Measurements from ENCODE around the gene SLX1A. TPM values are rescaled to one million over a fixed set of nuclear protein-coding genes. Genes with fewer than 3 reads are reported as not detected.
A peak's percentile ranks its signal among the peaks of the same experiment; 100 is the strongest.

Gene SLX1A
- total RNA-seq, 1 donor from 2014 or later, result 28.7 TPM

DNA sequence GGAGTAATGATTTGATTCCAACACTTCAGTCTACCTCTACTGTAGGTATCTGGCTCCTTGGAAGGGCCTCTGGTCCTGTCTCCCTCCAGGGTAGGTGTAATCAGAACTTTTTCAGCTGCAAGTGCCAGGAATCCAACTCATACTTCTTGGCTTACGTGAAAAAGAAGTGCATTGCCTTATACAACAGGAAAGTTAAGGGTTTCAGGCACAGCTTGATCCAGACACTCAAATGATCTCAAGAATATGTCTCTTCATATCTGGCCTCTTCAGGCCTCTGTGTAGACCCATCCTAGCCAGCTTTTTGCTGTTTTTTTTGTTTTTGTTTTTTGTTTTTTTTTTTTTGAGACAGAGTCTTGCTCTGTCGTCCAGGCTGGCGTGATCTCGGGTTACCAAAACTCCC lies 14.5 kb upstream of the SLX1A start:
- Mint-ChIP-seq H3K4me3 (ENCODE audit: low read depth) (no peak overlapping the region), H3K36me3 (ENCODE audit: insufficient read depth) (no peaks in the 10 kb centered on the region), H3K27me3 (peaks cover 12% of the 10 kb centered on the region), H3K4me1 (ENCODE audit: low read depth) (no peaks in the 10 kb centered on the region), H3K9me3 (ENCODE audit: low read depth) (no peaks in the 10 kb centered on the region), H3K27ac (no peak overlapping the region)
- TF ChIP-seq CTCF (IDR thresholded peaks at IDR 0.05; ENCODE audit: unreplicated experiment), result no peak
- DNase-seq (ENCODE audit: low spot score, unreplicated experiment), result no peak

GRCh38 chr16:30179931-30180330 lies 13.7 kb upstream of the SLX1A start:
- no peak for TF ChIP-seq CTCF (IDR thresholded peaks at IDR 0.05; ENCODE audit: unreplicated experiment)
- Mint-ChIP-seq H3K4me3 (ENCODE audit: low read depth) (no peak overlapping the region), H3K27ac (no peak overlapping the region)

GRCh38 chr16:30180741-30181140 lies 12.9 kb upstream of the SLX1A start:
- no peak overlapping the region for H3K4me3 Mint-ChIP-seq (ENCODE audit: low read depth)
- no peak for DNase-seq (ENCODE audit: low spot score, unreplicated experiment)
- peaks cover 20% of the 10 kb centered on the region for H3K27me3 Mint-ChIP-seq
- H3K27ac Mint-ChIP-seq, result no peak overlapping the region
- H3K4me1 Mint-ChIP-seq (ENCODE audit: low read depth), result no peaks in the 10 kb centered on the region
- H3K36me3 Mint-ChIP-seq (ENCODE audit: insufficient read depth), result no peaks in the 10 kb centered on the region
- no peak for TF ChIP-seq CTCF (IDR thresholded peaks at IDR 0.05; ENCODE audit: unreplicated experiment)
- no peaks in the 10 kb centered on the region for H3K9me3 Mint-ChIP-seq (ENCODE audit: low read depth)

More at GRCh38 chr16:30179931-30180330, 13.7 kb upstream of the SLX1A start:
- Mint-ChIP-seq H3K9me3 (ENCODE audit: low read depth) (no peaks in the 10 kb centered on the region), H3K27me3 (peaks cover 19% of the 10 kb centered on the region), H3K4me1 (ENCODE audit: low read depth) (no peaks in the 10 kb centered on the region), H3K36me3 (ENCODE audit: insufficient read depth) (no peaks in the 10 kb centered on the region)
- no peak for DNase-seq (ENCODE audit: low spot score, unreplicated experiment)

DNA sequence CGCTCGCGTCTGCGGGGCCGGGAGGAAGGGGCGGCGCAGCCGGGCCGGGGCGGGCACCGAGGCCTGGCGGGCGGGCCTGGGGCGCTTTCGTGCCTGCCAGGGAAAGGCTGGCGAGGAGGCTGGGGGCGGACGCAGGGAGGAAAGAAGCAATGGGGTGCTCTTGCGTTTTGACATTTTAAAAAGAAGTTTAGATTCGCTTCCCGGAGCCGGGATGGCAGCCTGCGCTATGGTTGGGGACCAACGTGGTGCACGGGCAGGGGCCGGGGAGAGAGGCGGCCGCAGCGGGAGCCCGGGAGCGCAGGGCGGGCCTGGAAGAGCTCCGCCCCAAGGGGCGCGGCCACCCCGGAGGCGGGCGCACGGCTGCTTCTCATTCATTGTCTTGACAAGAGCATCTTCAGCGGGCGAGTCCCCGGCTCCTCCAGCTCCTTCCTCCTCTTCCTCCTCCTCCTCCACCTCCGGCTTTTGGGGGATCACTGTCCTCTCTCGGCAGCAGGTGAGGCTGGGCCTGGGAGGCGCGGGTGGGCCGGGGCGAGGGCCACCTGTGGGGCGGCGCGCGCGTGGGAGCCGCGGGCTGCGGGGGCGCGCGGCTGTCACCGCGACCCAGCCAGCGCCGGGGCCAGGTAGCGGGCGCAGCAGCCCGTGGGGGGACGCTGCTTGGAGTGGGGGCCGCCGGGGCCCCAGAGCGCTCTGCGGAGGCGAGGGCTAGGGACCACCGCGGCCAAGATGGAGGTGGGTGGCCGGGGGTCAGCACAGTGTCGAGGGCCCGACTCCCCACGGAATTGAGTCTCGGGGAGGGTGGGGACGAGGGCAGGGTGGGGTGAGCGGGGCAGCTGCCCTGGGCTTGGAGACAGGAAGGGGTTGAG lies 10.2 kb upstream of the SLX1A start, which contains the start of gene CORO1A:
CORO1A (plus strand) TSS at position 370 of the 863 bp plus-strand sequence. CDS start 1,608 bp downstream, outside the sequence.
- H3K4me3 Mint-ChIP-seq (ENCODE audit: low read depth), result peak within 1 kb of the TSS; percentile 80
- no peaks in the 10 kb centered on the region for H3K36me3 Mint-ChIP-seq (ENCODE audit: insufficient read depth)
- peaks cover 20% of the 10 kb centered on the region for H3K27me3 Mint-ChIP-seq
- H3K27ac Mint-ChIP-seq, result no peak within 1 kb of the TSS
- peak; percentile 51 for DNase-seq (ENCODE audit: low spot score, unreplicated experiment)
- H3K4me1 Mint-ChIP-seq (ENCODE audit: low read depth), result no peaks in the 10 kb centered on the region
- no peak for TF ChIP-seq CTCF (IDR thresholded peaks at IDR 0.05; ENCODE audit: unreplicated experiment)
- no peaks in the 10 kb centered on the region for H3K9me3 Mint-ChIP-seq (ENCODE audit: low read depth)

DNA sequence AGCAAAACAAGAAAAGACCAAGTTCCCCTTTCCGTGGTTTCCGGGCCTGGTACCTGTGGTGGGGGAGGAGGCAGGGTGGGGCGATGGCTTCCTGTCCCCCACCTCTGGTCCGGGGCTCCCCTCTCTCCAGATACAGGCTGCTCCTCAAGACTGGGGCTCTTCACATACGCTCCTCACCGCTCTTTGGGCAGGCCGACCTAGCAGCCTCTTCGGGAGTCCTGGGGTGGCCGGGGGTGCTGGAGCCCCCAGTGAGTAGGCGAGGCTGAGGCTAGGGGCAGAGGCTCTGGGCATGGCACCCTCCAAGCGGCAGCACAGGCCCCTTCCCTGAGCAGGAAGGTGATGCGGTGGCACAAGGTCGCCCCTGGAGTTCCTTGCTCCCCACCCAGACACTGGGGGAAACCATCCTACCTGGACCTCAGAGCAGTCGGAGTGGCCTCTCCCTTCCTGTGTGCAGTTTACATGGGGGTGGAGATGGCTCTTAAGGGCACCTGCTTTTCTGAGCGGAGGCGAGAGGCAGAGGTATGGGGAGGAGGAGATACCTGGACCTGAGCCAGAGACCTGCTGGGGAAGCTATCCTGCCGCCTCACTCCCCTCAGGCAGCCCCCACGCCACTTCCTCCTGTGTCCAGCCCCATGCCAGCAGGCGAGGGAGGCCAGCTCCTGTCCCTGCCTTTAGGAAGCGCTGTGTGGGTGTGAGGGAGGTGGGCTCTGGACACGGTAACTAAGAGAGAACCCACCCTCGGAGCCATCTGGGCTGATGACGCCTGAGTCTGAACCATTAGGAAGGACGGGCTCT lies 9.4 kb upstream of the SLX1A start:
- H3K4me1 Mint-ChIP-seq (ENCODE audit: low read depth), result no peaks in the 10 kb centered on the region

More for the DNA sequence above, 9.4 kb upstream of the SLX1A start:
- peak overlapping the region; percentile 50 for H3K4me3 Mint-ChIP-seq (ENCODE audit: low read depth)
- H3K9me3 Mint-ChIP-seq (ENCODE audit: low read depth), result no peaks in the 10 kb centered on the region
- TF ChIP-seq CTCF (IDR thresholded peaks at IDR 0.05; ENCODE audit: unreplicated experiment), result no peak
- H3K27ac Mint-ChIP-seq, result no peak overlapping the region
- peaks cover 20% of the 10 kb centered on the region for H3K27me3 Mint-ChIP-seq
- no peak for DNase-seq (ENCODE audit: low spot score, unreplicated experiment)
- no peaks in the 10 kb centered on the region for H3K36me3 Mint-ChIP-seq (ENCODE audit: insufficient read depth)
